Neural cell (in vitro differentiated cells): ENCODE measurements around the gene CSMD2.

Source experiments
- CTCF ChIP-seq: fragments of 450-650 bp; IDR thresholded peaks from 2 replicates; pipeline ENCODE4 v1.5.1; 2014; ENCODE audit warnings: antibody characterized with exemption, mild to moderate bottlenecking, moderate library complexity; ENCODE audit not compliant: poor library complexity, severe bottlenecking
- EP300 ChIP-seq: fragments of 450-650 bp; conservative IDR thresholded peaks from 2 replicates; pipeline ENCODE4 v1.6.1; 2014; ENCODE audit warnings: antibody characterized with exemption, mild to moderate bottlenecking, moderate library complexity; ENCODE audit not compliant: poor library complexity, severe bottlenecking
- EZH2 ChIP-seq: fragments of 200-600, 300-800 bp; shearing (Covaris generic), sonication (generic); IDR thresholded peaks from 2 replicates; pipeline ENCODE4 v1.6.1; 2014; ENCODE audit warnings: antibody characterized with exemption, low read length, borderline replicate concordance, mild to moderate bottlenecking; ENCODE audit not compliant: insufficient read depth, poor library complexity, severe bottlenecking
- MXI1 ChIP-seq: fragments of 450-650 bp; conservative IDR thresholded peaks from 2 replicates; pipeline ENCODE4 v1.6.1; 2014; ENCODE audit warnings: antibody characterized with exemption, mild to moderate bottlenecking; ENCODE audit not compliant: poor library complexity, severe bottlenecking
- POLR2AphosphoS5 ChIP-seq: IDR thresholded peaks from 2 replicates; pipeline ENCODE4 v1.6.1; 2012
- RAD21 ChIP-seq: fragments of 450-650 bp; conservative IDR thresholded peaks from 2 replicates; pipeline ENCODE4 v1.6.1; 2014; ENCODE audit warnings: antibody characterized with exemption, mild to moderate bottlenecking, moderate library complexity
- REST ChIP-seq: IDR thresholded peaks from 2 replicates; pipeline ENCODE4 v1.6.1; 2012; ENCODE audit warnings: borderline replicate concordance
- SMC3 ChIP-seq: fragments of 450-650 bp; conservative IDR thresholded peaks from 2 replicates; pipeline ENCODE4 v1.6.1; 2014; ENCODE audit warnings: antibody characterized with exemption, mild to moderate bottlenecking, moderate library complexity; ENCODE audit not compliant: poor library complexity
- TAF1 ChIP-seq: IDR thresholded peaks from 2 replicates; pipeline ENCODE4 v1.6.1; 2012; ENCODE audit warnings: low read depth

GRCh38 chr1:33825506-33825905 is 339.5 kb downstream of the CSMD2 start:
- no peak for TF ChIP-seq CTCF
- no peak for TF ChIP-seq REST
- no peak for TF ChIP-seq POLR2AphosphoS5
- no peak for TF ChIP-seq EZH2
- no peak for TF ChIP-seq MXI1
- TF ChIP-seq RAD21: no peak
- TF ChIP-seq EP300: no peak
- TF ChIP-seq SMC3: no peak
- TF ChIP-seq TAF1: no peak
